ENCODE data around the gene HOXB9. TPM values are rescaled to one million over a fixed set of nuclear protein-coding genes. Genes with fewer than 3 reads are reported as not detected.

The HOXB9 gene
- 2.3 and 4.1 TPM in 2 replicates for total RNA-seq (2014; rRNA removed; shearing (Covaris generic))

DNA sequence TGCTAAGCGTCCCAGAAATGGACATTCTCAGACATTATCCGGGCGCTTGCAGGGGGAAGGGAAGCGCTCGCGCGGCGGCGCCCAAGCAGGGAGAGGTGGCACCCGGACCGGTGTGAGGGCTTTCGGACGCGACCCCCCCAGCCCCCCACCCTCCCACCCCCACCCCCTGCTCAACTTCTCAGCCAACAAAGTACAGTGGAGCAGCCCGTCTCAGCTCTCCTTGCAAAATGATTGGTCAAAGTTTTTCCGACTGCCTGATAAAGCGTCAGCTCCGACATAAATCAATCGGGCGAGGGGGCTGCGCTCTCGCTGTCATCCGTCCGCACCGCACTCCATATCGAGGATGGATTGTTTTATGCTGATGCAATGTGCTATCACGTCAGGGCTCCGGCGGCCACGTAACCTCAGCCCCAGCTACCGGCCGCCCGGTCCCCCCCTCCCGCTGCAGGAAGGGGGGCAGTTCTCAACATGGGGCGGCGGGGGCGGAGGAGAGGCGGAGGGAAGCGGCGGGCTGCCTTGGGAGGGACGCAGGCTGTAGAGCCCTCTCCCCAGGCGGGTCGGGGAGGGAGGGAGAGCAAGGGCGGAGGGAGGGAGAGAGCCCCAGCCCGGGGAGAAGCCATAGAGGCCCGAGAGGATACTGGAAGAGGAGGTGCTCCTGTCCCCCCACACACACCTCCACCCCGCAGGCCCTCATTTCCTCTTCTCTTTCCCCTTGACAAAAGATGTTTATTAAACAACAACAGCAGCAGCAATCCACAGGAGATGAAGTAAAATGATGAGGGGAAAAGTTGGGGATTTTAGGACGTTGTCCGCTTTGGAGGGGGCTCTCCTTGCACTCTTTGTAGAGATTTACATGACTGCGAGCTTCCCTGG, at the start of gene HOXB9:
Gene HOXB9 (minus strand): TSS at position 114 of the 873 bp plus-strand sequence. CDS start 89 bp downstream, at position 25.
- peak; percentile 61 for DNase-seq (ENCODE audit: low read depth)

DNA sequence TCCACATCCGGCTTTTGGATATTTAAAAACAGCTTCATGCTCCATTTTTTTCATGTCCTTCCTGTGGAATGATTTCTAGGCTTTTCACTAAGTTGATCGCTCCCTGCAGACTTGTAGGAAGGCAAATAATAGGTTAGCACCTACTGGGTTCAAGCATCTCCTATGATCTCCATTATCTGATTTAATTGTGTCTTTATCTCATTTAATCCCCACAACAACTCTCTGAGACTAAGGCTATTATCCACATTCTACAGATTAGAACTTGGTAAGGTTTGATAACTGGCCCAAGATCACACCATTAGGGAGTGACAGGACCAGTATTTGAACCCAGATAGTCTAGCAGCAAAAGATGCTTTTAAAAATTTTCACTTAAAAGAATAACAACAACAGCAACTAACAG, 46.2 kb upstream of the HOXB9 start:
- no peak for DNase-seq (ENCODE audit: low read depth)

DNA sequence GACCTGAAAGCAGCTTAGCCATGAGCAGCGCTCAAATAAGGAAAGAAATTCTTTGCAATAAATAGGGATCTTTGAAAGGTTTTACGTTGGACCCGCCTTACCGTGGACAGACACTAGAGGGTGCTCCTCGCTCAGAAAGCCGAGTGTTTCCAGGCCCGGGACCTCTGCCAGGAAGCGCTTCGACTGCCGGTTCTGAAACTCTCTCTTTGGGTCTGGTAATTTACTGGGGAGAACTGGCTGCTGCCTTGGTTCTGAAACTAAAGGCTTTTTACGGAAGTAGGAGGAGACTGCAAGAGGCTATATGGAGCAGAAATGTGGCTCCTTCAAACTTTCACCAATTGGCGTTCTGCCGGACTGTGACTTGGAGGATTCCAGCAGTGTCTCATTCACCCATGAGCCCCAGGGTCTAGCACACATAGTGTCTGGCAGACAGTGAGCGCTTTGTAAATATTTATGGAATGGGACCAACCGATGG, 45.6 kb upstream of the HOXB9 start:
- peak; percentile 74 for DNase-seq (ENCODE audit: low read depth)

DNA sequence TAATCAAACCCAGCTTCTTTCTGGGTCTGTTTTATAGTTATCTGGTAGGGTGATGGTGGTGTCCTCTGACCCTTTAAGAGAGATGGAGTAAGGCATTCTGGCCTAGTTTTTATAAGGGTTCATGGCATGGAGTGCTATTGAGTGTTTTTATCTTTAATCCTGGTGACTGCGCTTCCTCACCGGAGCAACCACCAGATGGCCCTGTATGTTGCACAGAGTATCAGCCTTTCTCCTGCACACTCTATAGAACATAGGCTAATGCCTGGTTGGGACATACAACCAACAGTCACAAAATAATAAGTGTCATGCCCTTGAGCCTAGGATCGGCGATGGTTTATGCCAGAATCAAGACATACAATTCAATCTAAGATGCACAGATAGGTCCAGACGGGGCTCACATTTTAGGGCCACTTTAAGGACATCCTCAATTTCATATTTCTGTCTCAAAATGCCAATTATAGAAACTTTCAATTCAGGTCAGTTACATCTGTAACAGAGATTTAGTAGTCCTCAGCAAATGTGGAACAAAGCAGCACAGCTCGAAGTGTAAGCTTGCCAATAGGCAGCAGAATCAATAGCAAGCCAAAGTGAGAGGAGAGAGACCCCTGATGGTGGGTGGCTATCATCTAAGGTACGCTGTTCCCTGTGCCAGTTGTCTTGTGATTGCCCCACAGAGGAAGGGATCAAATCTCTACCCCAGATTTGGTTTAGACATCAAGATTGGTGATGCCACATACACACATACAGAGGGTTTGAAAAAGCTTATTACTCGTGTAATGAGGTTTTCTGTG, 37.2 kb upstream of the HOXB9 start:
- no peak for DNase-seq (ENCODE audit: low read depth)

DNA sequence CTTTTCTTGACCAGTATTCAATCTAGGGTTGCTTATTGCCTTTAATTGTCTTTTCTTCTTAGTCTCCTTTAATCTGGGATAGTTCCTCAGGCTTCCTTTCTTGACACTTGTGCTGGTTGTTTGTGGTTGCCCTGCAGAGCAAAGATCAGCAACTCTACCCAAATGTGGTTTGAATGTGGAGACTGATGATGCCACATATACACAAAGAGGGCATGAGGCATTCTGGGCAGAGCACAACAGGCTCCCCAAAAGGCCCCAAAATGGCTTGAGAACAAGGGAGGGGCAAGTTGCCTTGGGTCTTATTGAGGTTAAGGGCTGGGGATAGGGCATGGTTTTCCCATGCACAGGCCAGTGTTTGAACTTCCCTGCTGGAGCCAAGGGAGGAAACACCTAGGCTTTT, 29.8 kb upstream of the HOXB9 start:
- no peak for DNase-seq (ENCODE audit: low read depth)

DNA sequence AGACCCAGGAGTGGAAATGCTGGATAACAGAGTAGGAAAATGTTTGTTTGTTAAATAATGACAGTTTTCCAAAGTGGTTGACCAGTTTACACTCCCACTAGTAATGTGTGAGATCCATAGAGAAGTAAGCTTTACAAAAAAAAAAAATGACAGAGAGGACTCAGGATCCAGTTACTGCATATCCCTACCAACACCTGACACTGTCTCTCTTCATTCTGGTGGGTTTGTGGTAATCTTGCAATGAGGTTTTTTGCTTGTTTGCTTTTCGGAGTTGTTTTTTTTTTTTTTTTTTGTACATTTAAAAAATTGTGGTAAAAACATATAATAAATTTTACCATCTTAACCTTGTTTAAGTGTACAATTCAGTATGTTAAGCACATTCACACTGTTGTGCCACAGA, 23.6 kb upstream of the HOXB9 start:
- no peak for DNase-seq (ENCODE audit: low read depth)

DNA sequence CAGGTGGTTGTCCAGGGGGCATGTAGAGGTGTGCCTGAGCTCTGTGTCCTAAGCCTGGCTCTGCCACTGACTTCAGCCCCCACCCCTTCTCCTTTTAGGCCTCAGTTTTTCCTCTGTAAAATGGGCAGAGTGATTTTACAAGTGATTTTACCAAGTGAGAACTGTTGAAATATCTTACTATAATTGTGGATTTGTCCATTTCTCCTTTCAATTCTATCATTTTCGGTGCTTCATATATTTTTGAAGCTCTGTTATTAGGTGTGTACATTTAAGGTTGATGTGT, 21.7 kb upstream of the HOXB9 start:
- no peak for DNase-seq (ENCODE audit: low read depth)

DNA sequence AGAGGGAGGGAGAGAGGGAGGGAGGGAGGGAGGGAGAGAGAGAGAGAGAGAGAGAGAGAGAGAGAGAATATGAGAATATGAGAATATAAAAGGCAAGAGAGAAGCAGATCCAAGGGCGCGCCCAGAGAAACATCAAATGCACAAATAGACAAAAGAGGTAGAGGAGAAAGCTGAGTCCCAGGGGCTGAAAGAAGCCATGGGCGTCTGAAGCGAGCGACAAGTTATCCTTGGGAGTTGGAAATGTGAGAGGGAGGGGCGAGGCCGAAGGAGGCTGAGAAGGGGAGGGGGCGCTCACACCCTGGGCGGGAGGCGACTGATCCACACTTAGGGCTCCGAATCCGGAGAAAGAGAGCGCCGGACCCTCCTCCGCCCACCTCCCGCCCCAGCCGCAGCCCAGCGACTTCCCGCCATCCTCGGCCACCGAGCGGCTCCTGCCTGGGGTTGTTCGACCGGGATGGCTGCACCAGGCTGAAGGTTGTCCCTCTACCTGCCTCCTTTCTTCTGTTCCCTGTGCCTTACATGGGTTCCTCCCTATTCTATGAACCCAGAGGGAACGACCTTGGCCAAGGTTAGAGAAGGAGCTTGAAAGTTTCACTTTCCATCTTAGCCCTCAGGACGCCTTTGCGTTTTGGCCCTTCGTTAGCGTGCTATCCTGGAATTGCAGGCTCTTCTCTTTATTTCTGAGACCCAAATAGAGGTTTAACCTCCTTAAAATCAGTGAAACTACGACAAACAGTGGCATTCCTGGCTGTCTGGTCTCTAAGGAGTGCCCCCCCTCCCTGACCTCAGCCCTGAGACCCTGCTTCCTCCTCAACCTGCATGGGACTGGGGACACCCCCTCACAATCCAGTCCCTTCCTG, 21.2 kb upstream of the HOXB9 start:
- peak; percentile 31 for DNase-seq (ENCODE audit: low read depth)

DNA sequence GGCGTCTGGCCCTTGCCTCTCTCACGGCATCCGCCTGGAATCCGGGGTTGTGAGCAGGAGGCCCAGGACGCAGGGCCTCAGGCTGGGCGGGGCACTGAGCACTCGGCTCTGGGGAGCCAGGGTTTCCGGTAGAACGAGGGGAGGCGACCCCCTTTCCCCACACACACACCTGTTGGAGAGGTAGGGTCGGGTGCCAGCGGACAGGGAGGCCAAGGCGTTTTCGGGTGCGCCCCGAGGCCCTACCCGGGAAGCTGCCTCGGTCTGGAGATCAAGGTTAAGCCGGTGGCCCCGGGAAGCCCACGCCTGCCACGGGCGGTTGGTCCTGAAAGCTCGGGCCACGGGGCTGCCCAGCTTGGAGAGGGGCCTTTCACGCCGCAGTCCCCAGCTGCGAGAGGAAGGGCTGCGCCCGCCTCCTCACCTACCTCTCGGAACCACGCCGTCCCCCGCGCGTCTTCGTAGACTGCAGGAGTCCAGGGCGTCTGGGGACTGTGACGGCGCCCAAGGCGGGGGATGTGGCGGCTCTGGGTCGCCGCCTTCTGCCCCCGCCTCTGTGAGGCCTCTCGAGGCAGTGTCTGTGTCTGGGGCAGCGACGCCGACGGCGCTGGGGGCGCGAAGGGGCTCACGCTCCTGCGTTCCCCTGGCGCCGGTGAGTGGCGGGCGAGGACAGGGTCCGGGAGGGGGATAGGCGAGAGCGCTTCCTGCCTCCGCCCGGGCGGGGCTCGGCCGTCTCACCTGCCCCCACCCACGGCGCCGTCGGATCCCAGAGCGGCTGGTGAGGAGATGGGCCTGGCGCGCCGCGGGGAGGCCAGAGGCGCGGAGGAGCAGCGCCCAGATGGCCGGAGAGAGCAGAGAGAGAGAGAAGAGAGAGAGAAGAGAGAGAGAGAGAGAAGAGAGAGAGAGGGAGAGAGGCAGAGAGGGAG, 20.3 kb upstream of the HOXB9 start:
- no peak for DNase-seq (ENCODE audit: low read depth)

DNA sequence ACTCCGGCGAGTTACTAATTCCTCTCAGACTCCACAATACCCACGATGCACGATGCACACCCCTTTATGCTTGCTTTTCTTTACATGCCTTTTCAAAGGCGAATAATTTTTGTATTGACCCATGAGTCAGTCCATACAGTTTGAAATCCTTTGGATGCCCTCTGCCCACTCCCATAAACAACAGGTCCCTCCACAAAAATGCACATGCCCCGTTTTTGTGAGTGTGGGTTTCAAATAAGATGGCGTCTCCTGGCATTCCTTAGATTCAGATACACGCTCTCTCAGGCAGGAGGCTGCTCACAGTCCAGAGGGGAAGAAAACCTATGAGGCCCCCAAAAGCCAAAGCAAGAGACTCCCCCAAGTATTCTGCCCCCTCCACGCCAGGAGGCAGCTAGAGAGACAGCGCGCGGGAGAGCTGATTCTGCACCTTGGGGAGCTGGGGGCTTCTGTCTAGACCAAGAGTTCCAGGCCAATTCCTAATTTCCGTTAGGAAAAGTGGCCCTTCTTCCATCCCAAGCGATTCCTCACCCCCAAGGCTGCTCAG, 19.6 kb upstream of the HOXB9 start:
- no peak for DNase-seq (ENCODE audit: low read depth)

DNA sequence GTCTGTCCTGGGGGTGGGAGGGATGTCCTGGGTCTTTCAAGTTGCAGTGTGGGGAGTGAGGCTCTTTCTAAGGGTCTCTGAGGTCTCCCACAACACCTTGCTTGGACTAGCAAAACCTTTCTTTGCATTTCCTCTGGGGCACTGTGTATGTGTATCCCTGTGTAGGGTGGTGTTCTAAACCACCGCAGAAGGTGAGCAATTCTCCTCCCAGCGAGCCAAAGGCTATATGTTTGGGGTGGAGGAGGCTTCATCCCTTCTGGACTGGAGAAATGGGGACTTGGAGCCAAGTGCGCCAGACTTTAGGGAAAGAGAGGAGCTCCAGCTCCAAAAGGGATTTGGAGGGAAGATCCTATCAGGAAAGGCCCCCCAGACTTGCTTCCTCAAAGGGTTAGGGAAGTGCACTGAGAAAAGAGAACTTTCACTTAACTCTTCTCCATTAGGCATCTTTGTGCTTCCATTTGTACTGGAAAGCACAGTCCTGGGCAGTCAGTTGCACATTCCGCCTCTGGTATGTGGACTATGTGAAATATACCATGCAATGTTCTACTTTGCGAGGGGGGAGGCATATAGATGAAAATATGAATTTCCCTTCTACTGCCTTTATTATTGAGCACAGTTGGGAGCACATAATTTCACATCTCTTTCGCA, 18.9 kb upstream of the HOXB9 start:
- no peak for DNase-seq (ENCODE audit: low read depth)

DNA sequence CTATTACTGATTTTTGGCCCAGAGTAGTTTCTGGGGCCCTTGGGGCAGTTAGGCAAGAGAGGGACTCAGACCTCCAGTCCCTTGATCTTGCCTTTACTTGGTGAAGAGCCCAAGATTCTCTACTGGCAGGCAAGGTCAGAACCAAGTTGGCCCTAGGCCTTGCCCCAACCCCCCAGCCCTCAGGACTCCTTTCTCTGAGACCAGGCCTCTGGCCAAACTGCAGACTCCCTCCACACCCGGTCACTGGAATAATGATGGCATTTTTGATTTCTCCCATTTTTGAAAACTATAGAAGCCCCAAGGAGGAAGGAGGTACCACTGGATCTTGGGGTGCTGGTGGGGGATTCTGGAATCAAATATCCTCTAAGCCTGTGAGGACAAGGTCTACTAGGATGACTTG, 18.0 kb upstream of the HOXB9 start:
- DNase-seq (ENCODE audit: low read depth) = no peak

DNA sequence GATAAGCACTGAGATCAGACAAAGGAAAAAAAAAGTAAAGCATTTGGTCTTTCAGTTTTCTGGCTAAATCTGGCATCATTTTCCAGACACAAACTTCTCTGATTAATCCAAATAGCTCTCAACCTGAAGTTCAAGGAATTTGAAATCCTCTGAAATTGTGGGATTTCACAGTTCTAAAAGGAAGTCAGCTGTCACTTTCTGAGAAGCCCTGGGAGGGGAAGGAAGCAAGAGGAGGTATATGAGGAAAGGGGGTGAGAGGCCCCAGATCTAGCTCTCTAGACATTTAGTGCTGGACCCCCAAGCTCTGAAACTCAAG, 17.5 kb upstream of the HOXB9 start:
- DNase-seq (ENCODE audit: low read depth) = no peak

DNA sequence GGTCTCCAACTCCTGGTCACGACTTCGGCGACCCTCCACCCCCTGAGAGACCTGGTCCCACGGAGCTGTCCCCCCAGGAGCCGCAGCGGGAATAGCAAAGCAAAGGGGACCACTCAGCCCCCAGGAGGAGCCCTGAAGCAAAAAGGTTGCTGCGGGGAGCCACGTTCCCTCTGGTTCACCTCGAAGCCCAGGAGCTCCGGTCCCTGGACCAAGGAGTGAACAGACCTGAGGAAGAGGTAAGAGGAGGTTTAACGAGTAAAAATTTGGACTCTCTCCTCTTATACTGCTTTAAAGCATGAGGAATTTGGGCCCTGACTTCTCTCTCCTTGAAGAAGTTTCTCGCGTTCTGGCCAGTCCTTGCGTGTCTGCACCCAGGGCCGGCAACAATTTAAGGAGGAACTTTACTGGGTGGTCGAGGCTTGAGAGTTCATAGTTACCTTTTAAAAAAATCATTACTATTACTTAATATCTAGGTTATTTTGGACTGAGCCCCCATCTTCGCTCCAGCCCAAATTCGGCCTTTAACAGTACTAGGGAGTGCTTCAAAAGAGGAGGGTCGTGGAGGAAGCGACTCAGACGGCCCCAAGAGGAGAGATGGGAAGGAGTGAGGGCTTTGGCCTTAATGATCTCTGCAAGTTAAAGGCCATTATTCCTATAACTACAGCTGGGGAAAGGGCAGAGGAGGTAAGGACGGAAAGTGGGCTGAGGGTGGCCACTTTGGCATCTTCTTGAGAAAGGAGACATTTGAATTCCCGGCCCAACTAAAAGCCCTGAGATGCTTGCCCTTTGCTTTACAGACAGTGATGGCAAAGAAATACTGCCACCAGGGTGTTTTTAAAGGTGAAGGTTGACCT, 16.9 kb upstream of the HOXB9 start:
- no peak for DNase-seq (ENCODE audit: low read depth)

DNA sequence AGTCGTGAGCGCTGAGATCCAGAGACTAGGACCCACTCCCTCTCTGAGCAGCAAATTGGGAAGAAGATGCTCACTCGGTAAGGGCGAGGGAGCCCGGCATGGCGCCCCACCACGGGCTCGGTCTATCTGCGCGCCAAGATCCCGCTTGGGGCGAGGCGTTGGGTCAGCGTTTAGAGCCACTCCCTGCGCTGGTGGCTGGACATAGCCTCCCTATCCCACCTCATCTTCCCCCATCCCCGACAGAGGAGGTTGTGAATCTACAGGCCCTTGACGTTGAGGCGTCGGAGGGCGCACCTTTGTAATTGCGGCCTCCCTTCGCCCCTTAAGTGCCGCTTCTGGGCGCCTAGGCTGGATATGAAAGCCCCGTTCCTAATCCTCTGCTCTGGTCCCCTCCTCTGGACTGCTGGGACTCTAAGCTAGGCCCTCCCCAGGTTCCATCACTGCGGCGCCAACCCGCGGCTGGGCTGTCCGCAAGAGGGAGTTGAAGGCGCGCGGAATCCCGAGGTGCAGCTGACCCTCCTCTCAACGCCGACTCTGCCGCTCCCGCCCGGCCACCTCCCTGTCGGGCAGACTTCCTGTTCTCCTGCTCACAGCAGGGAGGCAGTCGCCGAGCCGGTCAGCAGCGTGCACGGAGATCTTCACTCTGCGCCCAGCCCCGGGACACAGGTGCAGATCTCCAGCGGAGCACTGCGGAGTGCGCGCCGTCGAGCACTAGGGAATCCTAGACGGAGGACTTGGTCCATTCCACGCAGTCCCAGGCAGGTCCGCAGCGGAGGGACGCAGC, 16.1 kb upstream of the HOXB9 start:
- no peak for DNase-seq (ENCODE audit: low read depth)

DNA sequence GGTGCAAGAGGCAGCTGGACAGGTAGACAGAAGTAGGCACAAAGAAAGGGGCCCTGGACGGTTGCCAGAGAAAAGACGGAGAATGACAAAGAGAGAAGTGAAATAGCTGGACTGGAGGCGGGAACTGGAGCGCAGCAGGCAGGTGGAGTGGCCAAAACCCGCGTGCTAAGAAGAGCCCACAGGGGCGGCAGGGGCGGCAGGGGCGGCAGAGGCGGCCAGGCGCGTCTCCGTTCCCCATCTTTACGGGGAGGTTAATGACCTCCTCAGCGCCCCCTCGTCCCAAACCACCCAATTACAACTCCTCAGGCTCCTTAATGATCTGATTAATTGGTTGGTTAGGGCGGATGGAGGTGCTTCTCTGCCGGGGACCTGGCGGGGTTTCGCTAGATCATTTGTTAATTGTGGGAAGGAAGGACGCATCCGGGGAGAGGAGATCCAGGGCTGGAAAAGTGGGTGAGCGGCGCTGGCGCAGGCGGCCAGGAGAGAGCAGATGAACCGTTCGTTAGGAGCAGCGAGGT, 15.4 kb upstream of the HOXB9 start:
- no peak for DNase-seq (ENCODE audit: low read depth)

DNA sequence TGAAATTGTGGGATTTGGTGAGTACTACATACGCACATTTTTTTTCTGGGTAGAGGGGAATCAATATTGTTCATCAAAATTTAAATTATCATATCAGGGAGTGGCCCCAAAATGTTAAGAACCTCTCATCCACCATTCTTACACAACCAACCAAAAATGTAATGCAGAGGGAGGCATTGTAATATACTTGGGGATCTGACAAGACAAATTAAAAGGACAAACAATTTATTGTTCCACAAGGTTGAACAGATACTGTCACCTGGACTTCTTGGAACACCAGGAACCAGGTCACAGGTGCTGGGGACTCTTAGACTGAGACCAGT, 14.7 kb upstream of the HOXB9 start:
- no peak for DNase-seq (ENCODE audit: low read depth)
